ENCODE data around the gene ZNF534.
"Not testable (repeated sequence)": the region's sequence is repeated elsewhere in the genome, so short reads cannot be mapped to it uniquely, and the experiment has no call there.

The ZNF534 gene

GRCh38 chr19:52498571-52498970, 69.6 kb downstream of the ZNF534 start:
- DNase-seq (ENCODE audit: low read depth, low spot score): no peak

DNA sequence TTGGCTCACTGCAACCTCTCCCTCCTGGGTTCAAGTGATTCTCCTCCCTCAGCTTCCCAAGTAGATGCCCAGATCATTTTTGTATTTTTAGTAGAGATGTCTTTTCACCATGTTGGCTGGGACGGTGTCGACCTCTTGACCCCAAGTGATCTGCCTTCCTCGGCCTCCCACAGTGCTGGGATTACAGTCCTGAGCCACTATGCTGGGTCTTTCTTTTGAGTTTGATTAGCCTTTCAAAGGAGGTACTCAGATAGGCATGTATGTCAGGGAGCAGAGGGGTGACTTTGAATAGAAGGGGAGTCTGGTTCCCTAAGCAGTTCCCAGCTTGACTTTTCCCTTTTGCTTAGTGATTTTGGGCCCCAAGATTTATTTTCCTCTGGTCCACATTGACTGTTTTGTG, 71.5 kb downstream of the ZNF534 start:
- not testable (repeated sequence) for DNase-seq (ENCODE audit: low read depth, low spot score)

DNA sequence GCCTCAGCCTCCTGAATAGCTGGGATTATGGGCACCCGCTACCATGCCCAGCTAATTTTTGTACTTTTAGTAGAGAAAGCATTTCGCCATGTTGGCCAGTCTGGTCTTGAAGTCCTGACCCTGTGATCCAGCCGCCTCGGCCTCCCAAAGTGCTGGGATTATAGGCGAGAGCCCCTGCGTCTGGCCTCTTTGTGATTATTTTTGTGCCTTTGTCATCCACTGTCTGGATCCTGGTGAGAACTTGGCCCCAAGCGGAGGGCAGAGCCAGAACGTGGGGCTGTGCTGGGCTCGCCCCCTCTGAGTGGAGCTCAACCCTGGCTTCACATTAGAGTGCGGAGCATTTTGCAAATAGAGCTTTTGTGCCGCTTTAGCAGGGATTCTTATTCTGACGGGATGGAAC, 72.0 kb downstream of the ZNF534 start:
- DNase-seq (ENCODE audit: low read depth, low spot score): not testable (repeated sequence)

Measured in smooth muscle cell of the brain vasculature (primary cell).